HUES48 (cell line): Measurements from ENCODE around the gene BASP1.
"Not testable (repeated sequence)": the region's sequence is repeated elsewhere in the genome, so short reads cannot be mapped to it uniquely, and the experiment has no call there.

Source experiments
- H3K27ac ChIP-seq: one replicate; pipeline ENCODE4 v1.7.0; 2013; ENCODE audit warnings: low read depth, low read length, inconsistent platforms
- H3K27me3 ChIP-seq: 2 replicates; pipeline ENCODE4 v1.6.1; 2013; ENCODE audit warnings: mild to moderate bottlenecking, low read length; ENCODE audit not compliant: control insufficient read depth, insufficient read depth
- H3K36me3 ChIP-seq: 2 replicates; pipeline ENCODE4 v1.6.1; 2013; ENCODE audit warnings: low read length; ENCODE audit not compliant: control insufficient read depth, insufficient read depth
- H3K4me1 ChIP-seq: 2 replicates; pipeline ENCODE4 v1.6.1; 2013; ENCODE audit warnings: mild to moderate bottlenecking, low read length; ENCODE audit not compliant: control insufficient read depth, insufficient read depth
- H3K4me3 ChIP-seq: 2 replicates; pipeline ENCODE4 v1.5.1; 2013; ENCODE audit warnings: mild to moderate bottlenecking, low read depth, low read length
- H3K9ac ChIP-seq: 2 replicates; pipeline ENCODE4 v1.6.1; 2013; ENCODE audit warnings: mild to moderate bottlenecking, low read depth, low read length, moderate library complexity
- H3K9me3 ChIP-seq: 2 replicates; pipeline ENCODE4 v1.6.1; 2013; ENCODE audit warnings: low read length; ENCODE audit not compliant: control insufficient read depth, insufficient read depth

BASP1 gene

DNA sequence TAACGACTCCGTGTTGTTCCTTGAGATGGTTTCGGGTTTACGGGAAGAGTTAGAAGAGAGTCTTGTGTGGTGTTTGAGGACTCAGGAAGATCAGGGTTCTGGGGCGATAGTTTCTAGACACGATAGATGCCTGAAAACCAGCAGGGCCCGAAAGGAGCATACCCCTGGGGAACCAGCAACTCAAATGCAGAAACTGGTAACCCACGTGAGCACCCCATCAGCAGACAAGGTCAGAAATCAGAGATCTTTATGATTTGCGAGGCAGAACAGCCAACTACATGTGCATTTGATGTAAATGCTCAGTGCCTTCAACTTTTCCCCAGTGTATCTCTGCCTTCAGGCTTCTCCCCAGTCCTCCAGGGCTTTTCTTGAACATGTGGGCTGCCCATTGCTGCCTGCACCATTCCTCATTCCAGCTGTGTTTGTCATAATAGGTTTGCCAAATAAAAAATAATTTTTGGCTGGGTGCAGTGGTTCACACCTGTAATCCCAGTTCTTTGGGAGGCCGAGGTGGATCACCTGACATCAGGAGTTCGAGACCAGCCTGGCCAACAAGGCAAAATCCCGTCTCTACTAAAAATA is 75.1 kb downstream of the BASP1 start:
- H3K4me3 ChIP-seq, result no peak overlapping the region
- no peak overlapping the region for H3K27ac ChIP-seq

DNA sequence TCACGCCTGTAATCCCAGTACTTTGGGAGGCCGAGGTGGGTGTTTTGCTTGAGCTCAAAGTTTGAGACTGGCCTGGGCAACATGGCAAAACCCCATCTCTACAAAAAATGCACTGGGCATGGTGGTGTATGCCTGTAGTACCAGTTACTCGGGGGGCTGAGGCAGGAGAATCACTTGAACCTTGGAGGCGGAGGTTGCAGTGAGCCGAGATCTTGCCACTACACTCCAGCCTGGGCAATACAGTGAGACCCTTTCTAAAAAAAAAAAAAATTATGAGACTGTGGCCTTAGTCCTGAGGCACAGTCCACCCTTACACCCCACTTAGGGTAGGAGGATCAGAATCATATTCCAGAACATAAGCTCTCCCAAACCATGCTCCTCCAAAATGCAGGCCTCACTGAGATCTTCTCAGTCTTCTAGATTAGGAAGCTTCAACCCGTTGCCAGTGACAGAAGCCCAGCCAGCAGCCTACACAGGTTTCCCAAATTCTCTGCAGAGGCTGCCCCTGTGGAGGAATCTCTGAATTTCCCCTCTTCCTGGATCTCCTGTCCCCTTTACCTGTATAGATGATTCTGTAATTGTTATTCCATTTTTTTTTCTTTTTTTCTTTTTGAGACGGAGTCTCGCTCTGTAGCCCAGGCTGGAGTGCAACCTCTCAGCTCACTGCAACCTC is 77.3 kb downstream of the BASP1 start:
- no peak overlapping the region for H3K4me3 ChIP-seq
- no peaks in the 10 kb centered on the region for H3K36me3 ChIP-seq
- H3K27me3 ChIP-seq, result no peaks in the 10 kb centered on the region
- no peaks in the 10 kb centered on the region for H3K4me1 ChIP-seq
- H3K27ac ChIP-seq, result no peak overlapping the region
- no peak overlapping the region for H3K9ac ChIP-seq
- no peaks in the 10 kb centered on the region for H3K9me3 ChIP-seq

More for the DNA sequence above, 75.1 kb downstream of the BASP1 start:
- no peaks in the 10 kb centered on the region; the same call in 1 of the 2 replicates for H3K9me3 ChIP-seq
- H3K27me3 ChIP-seq, result no peaks in the 10 kb centered on the region
- no peaks in the 10 kb centered on the region for H3K36me3 ChIP-seq
- no peaks in the 10 kb centered on the region for H3K4me1 ChIP-seq
- no peak overlapping the region for H3K9ac ChIP-seq

DNA sequence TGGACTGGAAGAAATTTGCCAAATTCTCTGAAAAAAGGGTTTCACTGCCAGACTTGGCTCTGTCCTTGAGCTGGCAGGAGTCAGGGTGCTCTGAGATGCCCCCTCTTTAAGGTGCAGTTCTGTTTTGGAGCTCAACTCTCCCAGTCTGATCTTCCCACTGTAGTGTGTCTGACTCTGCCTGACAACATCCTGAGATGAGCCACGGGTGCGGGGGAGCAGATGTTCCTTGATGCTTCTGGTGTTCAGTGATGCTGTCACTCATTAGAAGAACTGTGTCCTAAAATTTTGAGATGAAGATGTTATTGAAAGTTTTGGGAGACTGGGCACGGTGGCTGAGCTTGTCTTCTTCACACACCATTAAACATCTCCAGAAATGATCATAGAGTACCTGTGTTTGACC is 78.2 kb downstream of the BASP1 start:
- H3K4me1 ChIP-seq, result no peaks in the 10 kb centered on the region
- no peaks in the 10 kb centered on the region for H3K27me3 ChIP-seq
- H3K4me3 ChIP-seq, result no peak overlapping the region
- H3K27ac ChIP-seq, result no peak overlapping the region
- no peak overlapping the region for H3K9ac ChIP-seq
- no peaks in the 10 kb centered on the region for H3K36me3 ChIP-seq
- no peaks in the 10 kb centered on the region for H3K9me3 ChIP-seq

DNA sequence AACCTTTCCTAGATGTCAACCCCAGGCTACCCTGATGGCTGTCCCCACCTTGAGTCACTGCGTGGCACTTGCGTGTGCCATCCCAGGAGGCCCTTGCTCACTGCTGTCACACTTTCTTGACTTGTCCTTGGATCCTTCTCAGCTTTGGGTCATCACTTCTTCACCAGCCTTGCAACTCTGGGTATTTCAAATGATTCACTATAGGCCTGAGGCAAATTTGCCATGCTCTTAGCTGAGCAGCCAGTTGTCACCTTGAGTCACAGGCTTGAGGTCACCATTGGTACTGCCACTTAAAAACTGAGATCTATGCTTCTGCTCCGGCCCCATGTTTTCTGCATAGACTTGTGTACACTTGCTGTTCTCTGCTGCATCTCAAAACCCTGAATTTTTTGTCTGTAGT is 84.7 kb downstream of the BASP1 start:
- Histone ChIP-seq H3K9ac (no peak overlapping the region), H3K27me3 (no peaks in the 10 kb centered on the region), H3K27ac (no peak overlapping the region), H3K9me3 (no peaks in the 10 kb centered on the region), H3K36me3 (no peaks in the 10 kb centered on the region), H3K4me1 (no peaks in the 10 kb centered on the region), H3K4me3 (no peak overlapping the region)

DNA sequence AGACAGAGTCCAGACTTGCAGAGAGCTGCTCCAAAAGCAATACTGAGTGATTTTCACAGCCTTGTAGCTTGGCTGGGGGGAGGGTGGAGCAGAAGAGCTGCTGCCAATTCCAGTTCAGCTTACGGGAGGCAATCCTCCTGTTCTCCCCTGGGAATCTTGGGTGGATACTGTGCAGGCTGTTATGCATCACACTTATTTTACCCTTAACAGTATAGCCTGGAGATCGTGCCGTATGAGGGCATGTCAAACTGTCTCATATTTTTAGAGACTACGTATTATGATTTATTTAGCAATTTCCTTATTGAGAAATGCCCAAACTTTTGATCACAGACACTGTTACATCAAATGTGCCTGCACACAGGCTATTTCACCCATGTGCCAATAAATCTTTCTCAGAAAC is 85.2 kb downstream of the BASP1 start:
- no peaks in the 10 kb centered on the region for H3K36me3 ChIP-seq
- H3K9ac ChIP-seq, result no peak overlapping the region
- H3K27me3 ChIP-seq, result no peaks in the 10 kb centered on the region
- H3K9me3 ChIP-seq, result no peaks in the 10 kb centered on the region
- no peak overlapping the region for H3K4me3 ChIP-seq
- H3K27ac ChIP-seq, result no peak overlapping the region
- H3K4me1 ChIP-seq, result no peaks in the 10 kb centered on the region

DNA sequence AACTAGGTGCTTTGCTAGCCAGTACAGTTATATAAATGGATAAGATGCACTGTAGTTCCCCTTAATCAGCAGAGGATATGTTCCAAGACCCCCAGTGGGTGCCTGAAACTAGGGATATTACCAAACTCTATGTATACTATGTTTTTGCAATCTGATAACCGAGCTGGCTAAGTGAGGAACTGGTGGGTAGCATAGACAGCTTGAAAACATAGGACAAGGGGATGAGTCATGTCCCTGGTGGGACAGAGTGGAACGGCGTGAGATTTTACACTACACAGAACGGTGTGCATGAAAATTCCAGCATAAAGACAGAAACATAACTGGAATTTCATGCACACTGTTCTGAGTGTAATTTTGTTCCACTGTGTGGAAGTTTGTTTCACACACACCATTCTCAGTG is 86.9 kb downstream of the BASP1 start:
- H3K27ac ChIP-seq, result no peak overlapping the region
- no peaks in the 10 kb centered on the region for H3K9me3 ChIP-seq
- no peak overlapping the region for H3K9ac ChIP-seq
- no peaks in the 10 kb centered on the region for H3K36me3 ChIP-seq
- no peaks in the 10 kb centered on the region for H3K4me1 ChIP-seq
- H3K4me3 ChIP-seq, result no peak overlapping the region
- no peaks in the 10 kb centered on the region for H3K27me3 ChIP-seq

DNA sequence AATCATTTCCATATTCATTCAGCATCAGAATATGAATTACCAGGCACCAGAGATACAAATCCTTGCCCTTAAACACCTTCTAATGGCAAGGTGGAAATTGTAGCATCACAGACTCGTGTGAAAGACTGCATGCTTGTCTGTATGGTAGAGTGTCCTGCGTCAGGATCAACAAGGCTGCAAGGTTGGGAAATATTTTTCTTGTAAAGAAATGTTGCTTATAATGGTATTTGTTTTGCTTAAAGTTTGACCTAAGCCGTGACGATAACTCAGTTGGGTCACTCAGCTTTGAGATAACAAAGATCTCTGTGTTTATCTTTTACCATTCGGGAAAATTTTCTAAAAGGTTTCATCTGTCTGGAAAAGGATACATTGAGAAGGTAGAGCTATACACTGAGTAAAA is 87.6 kb downstream of the BASP1 start:
- no peaks in the 10 kb centered on the region for H3K9me3 ChIP-seq
- H3K27me3 ChIP-seq, result no peaks in the 10 kb centered on the region
- no peaks in the 10 kb centered on the region for H3K4me1 ChIP-seq
- H3K4me3 ChIP-seq, result no peak overlapping the region
- peak overlapping the region; percentile 54 for H3K27ac ChIP-seq
- H3K36me3 ChIP-seq, result no peaks in the 10 kb centered on the region
- no peak overlapping the region for H3K9ac ChIP-seq

DNA sequence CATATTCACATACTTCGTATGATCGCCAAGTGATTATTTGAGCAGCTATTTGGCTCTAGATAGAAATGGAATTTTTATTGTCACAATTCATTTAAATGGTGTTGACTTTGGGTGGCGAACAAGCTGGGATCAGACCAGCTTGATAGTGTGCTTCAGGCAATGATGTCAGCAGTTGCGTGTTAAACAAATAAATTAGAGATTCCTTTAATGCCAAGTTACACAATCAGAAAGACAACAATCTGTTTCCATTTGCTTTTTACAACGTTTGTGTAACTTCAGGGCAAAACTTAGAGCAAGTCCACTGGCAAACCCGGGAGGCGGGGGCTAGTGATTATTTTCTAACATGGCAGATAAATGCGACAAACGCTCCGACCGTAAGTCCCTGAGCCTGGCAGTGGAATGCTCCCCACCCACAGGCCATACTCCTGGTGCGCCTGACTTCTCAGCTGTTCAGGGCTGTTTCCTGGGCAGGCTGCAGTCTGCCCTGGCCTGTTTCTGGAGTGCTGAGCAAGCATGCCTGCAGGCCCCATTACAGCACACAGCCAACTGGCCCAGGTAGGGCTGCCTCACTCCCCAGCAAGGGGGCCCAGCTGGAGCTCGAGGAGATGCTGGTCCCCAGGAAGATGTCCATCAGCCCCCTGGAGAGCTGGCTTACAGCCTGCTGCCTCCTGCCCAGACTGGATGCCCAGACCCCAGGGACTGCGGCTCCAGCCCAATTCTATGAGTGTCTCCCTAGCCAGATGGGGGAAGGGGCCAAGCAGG is 88.7 kb downstream of the BASP1 start:
- H3K9ac ChIP-seq, result no peak overlapping the region
- H3K9me3 ChIP-seq, result no peaks in the 10 kb centered on the region
- no peaks in the 10 kb centered on the region for H3K36me3 ChIP-seq
- H3K27me3 ChIP-seq, result no peaks in the 10 kb centered on the region
- peak overlapping the region; percentile 54 for H3K27ac ChIP-seq
- no peak overlapping the region for H3K4me3 ChIP-seq
- H3K4me1 ChIP-seq, result no peaks in the 10 kb centered on the region

DNA sequence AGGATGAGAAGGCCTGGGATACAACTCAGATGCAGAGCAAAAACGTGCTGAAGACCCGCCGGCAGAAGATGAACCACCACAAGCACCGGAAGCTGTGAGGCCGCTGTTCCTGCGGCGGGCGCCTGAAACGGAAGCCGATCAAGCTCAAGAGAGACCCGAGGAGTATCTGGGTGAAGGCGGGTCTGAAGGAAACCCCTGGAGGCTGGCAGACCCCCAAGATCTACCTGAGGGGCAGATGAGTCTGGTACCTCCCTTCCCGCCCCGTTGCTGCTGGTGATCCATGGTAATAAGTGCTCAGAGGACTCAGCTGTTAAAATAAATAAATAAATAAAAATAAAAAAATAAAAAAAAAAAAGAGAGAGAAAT is 89.3 kb downstream of the BASP1 start:
- Histone ChIP-seq H3K36me3 (no peaks in the 10 kb centered on the region), H3K4me1 (no peaks in the 10 kb centered on the region), H3K9ac (no peak overlapping the region), H3K27ac (peak overlapping the region; percentile 2), H3K4me3 (no peak overlapping the region), H3K9me3 (no peaks in the 10 kb centered on the region), H3K27me3 (no peaks in the 10 kb centered on the region)

DNA sequence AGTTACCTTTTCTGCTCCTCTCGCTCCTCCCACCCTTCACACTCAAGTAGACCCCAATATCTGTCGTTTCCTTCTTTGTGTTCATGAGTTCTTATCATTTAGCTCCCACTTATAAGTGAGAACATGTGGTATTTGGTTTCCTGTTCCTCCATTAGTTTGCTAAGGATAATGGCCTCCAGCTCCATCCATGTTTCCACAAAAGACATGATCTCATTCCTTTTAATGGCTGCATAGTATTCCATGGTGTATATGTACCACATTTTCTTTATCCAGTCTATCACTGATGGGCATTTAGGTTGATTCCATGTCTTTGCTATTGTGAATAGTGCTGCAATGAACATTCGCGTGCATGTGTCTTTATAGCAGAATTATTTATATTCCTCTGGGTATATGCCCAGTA is 90.0 kb downstream of the BASP1 start:
- H3K4me3 ChIP-seq, H3K4me1 ChIP-seq, H3K27ac ChIP-seq, H3K9me3 ChIP-seq, H3K36me3 ChIP-seq, H3K9ac ChIP-seq, H3K27me3 ChIP-seq: not testable (repeated sequence)

DNA sequence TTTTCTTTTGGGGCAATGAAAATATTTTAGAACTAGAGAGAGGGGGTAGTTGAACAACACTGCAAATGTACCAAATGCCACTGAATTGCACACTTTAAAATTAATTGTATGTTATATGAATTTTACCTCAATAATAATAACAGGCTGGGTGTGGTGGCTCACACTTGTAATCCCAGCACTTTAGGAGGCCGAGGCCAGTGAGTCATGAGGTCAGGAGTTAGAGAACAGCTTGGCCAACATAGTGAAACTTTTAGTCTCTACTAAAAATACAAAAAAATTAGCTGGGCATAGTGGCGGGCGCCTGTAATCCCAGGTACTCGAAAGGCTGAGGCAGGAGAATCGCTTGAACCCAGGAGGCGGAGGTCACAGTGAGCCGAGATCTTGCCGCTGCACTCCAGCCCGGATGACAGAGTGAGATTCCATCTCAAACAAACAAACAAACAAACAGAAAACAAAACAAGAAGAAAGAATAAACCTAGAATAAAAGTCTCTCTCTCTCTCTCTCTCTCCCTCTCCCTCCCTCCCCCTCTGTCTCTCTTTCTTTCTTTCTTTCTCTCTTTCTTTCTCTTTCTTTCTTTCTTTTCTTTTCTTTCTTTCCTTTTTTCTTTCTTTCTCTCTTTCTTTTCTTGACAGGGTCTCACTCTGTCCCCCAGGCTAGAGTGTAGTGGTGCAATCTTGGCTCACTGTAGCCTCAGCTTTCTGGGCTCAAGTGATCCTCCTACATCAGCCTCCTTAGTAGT is 91.1 kb downstream of the BASP1 start:
- Histone ChIP-seq H3K4me3 (no peak overlapping the region), H3K9me3 (no peaks in the 10 kb centered on the region), H3K27ac (no peak overlapping the region), H3K4me1 (no peaks in the 10 kb centered on the region), H3K36me3 (no peaks in the 10 kb centered on the region), H3K9ac (no peak overlapping the region), H3K27me3 (no peaks in the 10 kb centered on the region)
